Karpas-422 (cell line): ENCODE measurements around the gene SHISA6. TPM values are rescaled to one million over a fixed set of nuclear protein-coding genes. Genes with fewer than 3 reads are reported as not detected.

ENCODE experiments used
- DNase-seq: peaks from one replicate; pipeline ENCODE4 v3.0.0-alpha.2; 2015
- H2AFZ ChIP-seq: fragments of 200-600 bp; sonication (generic); 2 replicates; pipeline ENCODE4 v1.6.1; 2014; ENCODE audit warnings: antibody characterized with exemption, low read length, mixed read lengths
- H3K27ac ChIP-seq: fragments of 200-600 bp; sonication (generic); 2 replicates; pipeline ENCODE4 v1.5.1; 2014; ENCODE audit warnings: mild to moderate bottlenecking, low read length, moderate library complexity
- H3K27me3 ChIP-seq: fragments of 200-600 bp; sonication (generic); 2 replicates; pipeline ENCODE4 v1.6.1; 2014; ENCODE audit warnings: low read length, mixed read lengths
- H3K36me3 ChIP-seq: fragments of 200-600 bp; sonication (generic); 2 replicates; pipeline ENCODE4 v1.6.1; 2014; ENCODE audit warnings: low read length, mixed read lengths; ENCODE audit not compliant: insufficient read depth
- H3K4me1 ChIP-seq: fragments of 200-600 bp; sonication (generic); 2 replicates; pipeline ENCODE4 v1.6.1; 2014; ENCODE audit warnings: mild to moderate bottlenecking, low read length, mixed read lengths
- H3K4me2 ChIP-seq: fragments of 200-600 bp; sonication (generic); 2 replicates; pipeline ENCODE4 v1.6.1; 2014; ENCODE audit warnings: low read length, low read depth, mild to moderate bottlenecking; ENCODE audit not compliant: poor library complexity, severe bottlenecking
- H3K4me3 ChIP-seq: fragments of 200-600 bp; sonication (generic); 2 replicates; pipeline ENCODE4 v1.5.1; 2014; ENCODE audit warnings: mild to moderate bottlenecking, antibody characterized with exemption, low read length, mixed read lengths
- H3K79me2 ChIP-seq: fragments of 200-600 bp; sonication (generic); 2 replicates; pipeline ENCODE4 v1.6.1; 2014; ENCODE audit warnings: mild to moderate bottlenecking, low read length, mixed read lengths
- H3K9ac ChIP-seq: fragments of 200-600 bp; sonication (generic); 2 replicates; pipeline ENCODE4 v1.6.0; 2014; ENCODE audit warnings: low read length
- H3K9me2 ChIP-seq: fragments of 200-600 bp; sonication (generic), shearing (Covaris generic); replicated peaks from 2 replicates; pipeline ENCODE4 v1.6.0; 2014; ENCODE audit warnings: mild to moderate bottlenecking, low read length, moderate library complexity; ENCODE audit not compliant: insufficient read depth
- H3K9me3 ChIP-seq: fragments of 300-700, 200-600 bp; sonication (generic); 2 replicates; pipeline ENCODE4 v1.6.1; 2014; ENCODE audit warnings: low read length, mixed read lengths
- H4K20me1 ChIP-seq: fragments of 200-600 bp; sonication (generic); 2 replicates; pipeline ENCODE4 v1.6.1; 2014; ENCODE audit warnings: mild to moderate bottlenecking, antibody characterized with exemption, low read length, low read depth; ENCODE audit not compliant: insufficient read depth
- total RNA-seq: library from RNA; depleted of rRNA; stranded (reverse); fragments of >200 nt; shearing (Covaris generic); gene quantifications from 2 replicates; pipeline ENCODE4 v1.2.3, GENCODE V29; 2014; ENCODE audit warnings: low replicate concordance; rRNA removed

SHISA6 gene
- total RNA-seq: not detected in 2 replicates

DNA sequence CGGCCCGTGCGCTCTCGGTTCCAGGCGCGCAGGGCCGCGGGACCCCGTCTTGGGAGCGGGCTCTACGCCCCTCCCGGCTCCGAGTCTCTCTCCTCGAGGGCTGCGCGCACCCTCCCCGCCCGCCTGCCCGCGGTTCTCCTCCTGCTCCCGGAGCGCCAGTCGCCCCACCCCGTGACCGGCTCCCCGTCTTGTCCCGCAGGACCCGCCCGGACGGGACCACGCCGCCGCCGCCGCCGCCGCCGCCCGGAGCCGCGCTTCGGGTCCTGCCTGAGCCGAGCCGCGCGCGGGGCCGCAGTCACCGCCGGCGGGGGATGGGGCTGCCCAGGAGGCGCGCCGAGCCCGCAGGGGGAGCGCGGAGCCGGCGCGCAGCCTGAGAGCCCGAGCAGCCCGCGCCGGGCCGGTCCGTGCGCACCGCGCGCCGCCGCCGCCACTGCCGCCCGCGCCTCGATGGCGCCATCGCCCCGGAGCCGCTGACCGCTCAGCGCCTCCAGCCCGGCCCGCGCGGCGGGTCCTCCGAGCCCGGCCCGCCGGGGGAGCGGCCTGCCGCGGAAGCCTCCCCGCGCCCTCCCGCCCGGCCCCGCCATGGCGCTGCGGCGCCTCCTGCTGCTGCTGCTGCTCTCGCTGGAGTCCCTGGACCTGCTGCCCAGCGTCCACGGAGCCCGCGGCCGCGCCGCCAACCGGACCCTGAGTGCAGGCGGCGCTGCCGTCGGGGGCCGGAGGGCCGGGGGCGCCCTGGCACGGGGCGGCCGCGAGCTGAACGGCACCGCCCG is at the start of gene SHISA6:
TSS of gene SHISA6 (plus strand) at position 373 of the 770 bp plus-strand sequence.
- Histone ChIP-seq H3K27ac (no peak within 1 kb of the TSS), H3K79me2 (no peaks in the 10 kb centered on the region), H3K4me3 (no peak within 1 kb of the TSS), H3K9ac (no peak within 1 kb of the TSS), H3K9me3 (no peaks in the 10 kb centered on the region; the same call in 1 of the 2 replicates), H2AFZ (no peak within 1 kb of the TSS), H3K4me2 (no peak within 1 kb of the TSS), H3K9me2 (no peaks in the 10 kb centered on the region), H3K27me3 (no peaks in the 10 kb centered on the region), H3K4me1 (no peaks in the 10 kb centered on the region), H4K20me1 (no peaks in the 10 kb centered on the region), H3K36me3 (no peaks in the 10 kb centered on the region)
- DNase-seq: no peak

DNA sequence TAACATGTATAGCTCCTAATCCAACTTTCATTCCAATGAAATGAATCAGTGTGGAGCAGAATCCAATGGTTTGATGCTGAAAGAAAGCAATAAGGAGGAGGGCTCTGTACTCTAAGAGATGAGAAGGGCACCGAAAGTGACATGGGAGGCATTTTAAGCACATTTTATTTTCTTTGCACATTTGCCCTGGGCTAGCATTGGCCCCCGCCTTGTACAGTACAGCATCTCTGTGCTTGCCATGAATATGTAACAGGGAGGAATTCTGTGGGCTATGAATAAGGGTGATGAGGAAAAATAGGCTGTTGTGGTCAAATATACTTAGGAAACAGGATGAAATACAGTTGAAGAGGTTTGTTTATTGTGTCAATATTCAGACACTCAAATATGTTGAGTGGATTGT is 45.2 kb upstream of the SHISA6 start:
- Histone ChIP-seq H3K27ac (no peak overlapping the region), H3K4me3 (no peak overlapping the region), H2AFZ (no peak overlapping the region), H4K20me1 (no peaks in the 10 kb centered on the region), H3K4me1 (no peaks in the 10 kb centered on the region), H3K9me3 (no peaks in the 10 kb centered on the region), H3K79me2 (no peaks in the 10 kb centered on the region), H3K36me3 (no peaks in the 10 kb centered on the region), H3K4me2 (no peak overlapping the region), H3K9ac (no peak overlapping the region), H3K27me3 (no peaks in the 10 kb centered on the region), H3K9me2 (no peaks in the 10 kb centered on the region)
- DNase-seq: no peak

DNA sequence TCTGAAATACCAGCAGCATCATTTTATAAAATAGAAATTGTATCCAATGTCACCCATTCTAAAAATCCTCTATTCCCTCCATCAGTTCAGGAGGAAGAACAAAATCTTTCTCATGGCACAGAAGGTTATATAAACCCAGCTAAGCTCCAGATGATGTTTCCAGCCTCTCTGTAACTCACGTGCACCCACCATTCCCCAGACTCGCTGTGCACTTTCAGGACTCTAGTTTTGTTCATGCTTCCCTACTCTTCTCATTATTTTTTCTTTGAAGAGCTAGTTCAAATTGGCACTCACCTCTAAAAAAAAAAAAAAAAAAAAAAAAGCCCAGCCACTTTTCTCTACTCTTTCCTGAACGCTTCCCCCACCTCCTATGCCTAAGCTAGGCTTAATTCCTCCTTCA is 36.0 kb upstream of the SHISA6 start:
- no peak overlapping the region for H2AFZ ChIP-seq
- H3K4me2 ChIP-seq: no peak overlapping the region
- no peaks in the 10 kb centered on the region for H4K20me1 ChIP-seq
- H3K79me2 ChIP-seq: no peaks in the 10 kb centered on the region
- H3K27me3 ChIP-seq: 0 out of 2 replicates have a peak, but pooled peaks cover 5% of the 10 kb centered on the region
- H3K4me1 ChIP-seq: no peaks in the 10 kb centered on the region
- H3K9ac ChIP-seq: no peak overlapping the region
- H3K9me2 ChIP-seq: no peaks in the 10 kb centered on the region; the same call in 1 of the 2 replicates
- H3K4me3 ChIP-seq: no peak overlapping the region
- no peak for DNase-seq
- H3K27ac ChIP-seq: no peak overlapping the region
- H3K9me3 ChIP-seq: no peaks in the 10 kb centered on the region
- H3K36me3 ChIP-seq: no peaks in the 10 kb centered on the region

DNA sequence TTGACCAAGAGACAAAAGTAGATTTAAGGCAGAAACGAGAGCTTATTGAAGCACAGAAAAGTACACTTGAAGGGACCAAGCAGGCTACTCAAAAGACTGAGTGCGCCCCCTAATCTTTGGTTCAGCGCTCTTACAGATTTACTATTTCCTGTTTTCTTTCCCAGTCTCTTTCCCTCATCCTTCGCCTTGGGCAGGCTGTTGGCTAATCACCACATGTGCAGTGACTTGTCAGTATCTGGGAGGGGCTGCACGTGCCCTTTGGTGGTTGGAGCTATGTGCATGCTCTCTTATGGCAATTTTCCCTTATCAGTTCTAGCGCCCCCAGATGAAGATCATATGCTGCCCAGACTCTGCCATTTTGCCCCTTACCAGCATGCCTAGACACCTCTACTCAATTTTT is 35.4 kb upstream of the SHISA6 start:
- no peak overlapping the region for H2AFZ ChIP-seq
- DNase-seq: no peak
- no peaks in the 10 kb centered on the region for H3K4me1 ChIP-seq
- no peaks in the 10 kb centered on the region for H3K79me2 ChIP-seq
- no peak overlapping the region for H3K9ac ChIP-seq
- no peak overlapping the region for H3K4me2 ChIP-seq
- H3K9me3 ChIP-seq: 0 out of 2 replicates have a peak, but pooled peaks cover 1% of the 10 kb centered on the region
- no peaks in the 10 kb centered on the region for H3K36me3 ChIP-seq
- H4K20me1 ChIP-seq: no peaks in the 10 kb centered on the region
- H3K4me3 ChIP-seq: no peak overlapping the region
- H3K27ac ChIP-seq: no peak overlapping the region
- no peaks in the 10 kb centered on the region; the same call in 1 of the 2 replicates for H3K9me2 ChIP-seq
- H3K27me3 ChIP-seq: 0 out of 2 replicates have a peak, but pooled peaks cover 5% of the 10 kb centered on the region

DNA sequence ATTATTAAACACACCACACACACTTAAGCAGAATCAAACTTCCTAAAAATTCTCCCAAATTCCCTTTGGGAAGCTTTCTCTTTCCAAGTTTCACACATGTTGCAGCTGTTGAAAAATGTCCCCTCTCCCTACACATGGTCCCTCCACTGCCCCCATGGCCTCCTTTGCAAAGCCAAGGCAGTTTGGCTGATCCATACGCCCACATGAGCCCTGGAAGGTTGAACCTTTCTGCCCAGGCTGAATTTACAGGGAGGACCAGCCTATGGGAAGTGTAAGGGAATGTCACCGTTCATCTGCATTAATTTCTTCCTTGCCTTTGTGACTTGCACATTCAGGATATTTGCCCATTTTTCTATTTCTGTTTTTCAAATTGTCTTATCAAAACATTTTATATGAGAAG is 31.1 kb upstream of the SHISA6 start:
- Histone ChIP-seq H3K9me3 (0 out of 2 replicates have a peak, but pooled peaks cover 3% of the 10 kb centered on the region), H4K20me1 (no peaks in the 10 kb centered on the region), H3K27me3 (no peaks in the 10 kb centered on the region), H3K9ac (no peak overlapping the region), H3K4me1 (no peaks in the 10 kb centered on the region), H2AFZ (no peak overlapping the region), H3K9me2 (no peaks in the 10 kb centered on the region; the same call in 1 of the 2 replicates), H3K36me3 (no peaks in the 10 kb centered on the region), H3K79me2 (no peaks in the 10 kb centered on the region), H3K4me3 (no peak overlapping the region), H3K4me2 (no peak overlapping the region), H3K27ac (no peak overlapping the region)
- no peak for DNase-seq

DNA sequence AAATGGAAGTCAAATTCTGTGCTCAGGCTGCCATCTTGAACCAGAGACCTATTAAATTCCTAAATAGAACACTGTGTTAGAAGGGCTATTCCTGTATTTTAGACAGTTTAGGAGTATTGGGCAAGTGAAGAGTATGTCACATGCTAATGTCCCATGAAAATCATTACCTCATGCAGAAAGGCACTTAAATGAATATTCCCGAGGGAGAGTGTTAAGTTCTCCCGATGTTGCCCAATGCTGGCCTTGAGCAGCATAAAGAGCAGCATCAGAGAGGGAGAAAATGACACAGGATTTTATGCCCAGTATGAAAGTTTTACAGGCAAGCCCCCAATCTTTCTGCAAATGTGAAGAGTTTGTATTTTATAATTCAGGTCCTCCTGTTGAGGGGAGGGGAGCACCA is 28.2 kb upstream of the SHISA6 start:
- Histone ChIP-seq H3K9ac (no peak overlapping the region), H3K4me2 (no peak overlapping the region), H3K79me2 (no peaks in the 10 kb centered on the region), H3K4me1 (no peaks in the 10 kb centered on the region), H3K4me3 (no peak overlapping the region), H2AFZ (no peak overlapping the region), H3K36me3 (no peaks in the 10 kb centered on the region), H3K9me3 (0 out of 2 replicates have a peak, but pooled peaks cover 3% of the 10 kb centered on the region), H4K20me1 (no peaks in the 10 kb centered on the region), H3K9me2 (no peaks in the 10 kb centered on the region), H3K27ac (no peak overlapping the region), H3K27me3 (no peaks in the 10 kb centered on the region)
- no peak for DNase-seq

DNA sequence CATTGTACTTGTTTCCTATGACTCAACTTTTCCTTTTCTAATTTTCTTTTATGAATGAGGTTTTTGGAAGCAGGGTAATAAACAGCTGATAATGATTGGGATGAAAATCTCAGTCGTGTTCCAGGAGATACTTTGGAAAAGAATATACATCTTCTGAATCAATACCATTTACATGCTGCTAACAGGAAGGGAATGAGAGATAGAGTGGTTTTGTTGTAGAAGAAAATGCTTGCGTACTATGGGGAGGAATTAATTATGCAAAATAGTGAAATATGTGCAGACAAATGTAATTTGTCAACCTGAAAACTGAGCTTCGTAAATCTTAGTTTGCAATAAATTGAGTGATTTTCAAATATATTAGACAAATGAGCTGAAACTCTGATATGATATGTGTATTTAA is 24.0 kb upstream of the SHISA6 start:
- DNase-seq: no peak
- H2AFZ ChIP-seq: no peak overlapping the region
- no peak overlapping the region for H3K9ac ChIP-seq
- H3K79me2 ChIP-seq: no peaks in the 10 kb centered on the region
- no peaks in the 10 kb centered on the region for H3K9me2 ChIP-seq
- no peak overlapping the region for H3K4me3 ChIP-seq
- no peak overlapping the region for H3K4me2 ChIP-seq
- H3K27me3 ChIP-seq: no peaks in the 10 kb centered on the region
- H3K36me3 ChIP-seq: no peaks in the 10 kb centered on the region
- no peak overlapping the region for H3K27ac ChIP-seq
- H4K20me1 ChIP-seq: no peaks in the 10 kb centered on the region
- H3K9me3 ChIP-seq: no peaks in the 10 kb centered on the region
- no peaks in the 10 kb centered on the region for H3K4me1 ChIP-seq

DNA sequence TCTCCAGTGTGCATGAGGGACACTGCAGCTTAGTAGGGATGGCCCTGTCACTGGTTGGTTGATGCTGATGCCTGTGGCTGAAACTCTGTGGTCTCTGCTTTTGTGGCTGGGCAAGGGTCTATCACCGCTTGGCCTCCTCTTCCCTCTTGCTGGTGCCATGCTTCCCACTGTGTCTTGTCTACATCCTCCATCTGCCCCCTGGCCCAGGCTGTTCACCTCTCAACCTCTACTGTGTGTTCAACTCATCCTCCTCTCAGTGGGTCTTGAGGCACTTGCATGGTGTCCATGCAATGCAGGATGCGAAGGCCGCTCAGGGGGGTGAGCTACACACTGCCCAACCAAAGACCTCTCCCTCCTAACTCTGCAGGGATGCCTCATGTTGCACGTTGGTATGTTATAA is 19.8 kb upstream of the SHISA6 start:
- Histone ChIP-seq H3K4me1 (no peaks in the 10 kb centered on the region), H3K27ac (no peak overlapping the region), H3K27me3 (no peaks in the 10 kb centered on the region), H3K9ac (no peak overlapping the region), H3K9me2 (no peaks in the 10 kb centered on the region), H3K79me2 (no peaks in the 10 kb centered on the region), H3K4me2 (no peak overlapping the region), H4K20me1 (no peaks in the 10 kb centered on the region), H3K4me3 (no peak overlapping the region), H3K36me3 (no peaks in the 10 kb centered on the region), H2AFZ (no peak overlapping the region), H3K9me3 (no peaks in the 10 kb centered on the region)
- no peak for DNase-seq
